ENCODE measurements around the gene TNIK. TPM values are rescaled to one million over a fixed set of nuclear protein-coding genes. Genes with fewer than 3 reads are reported as not detected.

Gene TNIK
- total and polyA plus RNA-seq, 2 experiments from 2014 or later: 14.6 to 34.3 TPM

- peaks cover 68% of the 10 kb centered on the region for H3K4me1 Mint-ChIP-seq
- no peaks in the 10 kb centered on the region for H3K27me3 Mint-ChIP-seq (ENCODE audit: insufficient read depth, low read depth, poor library complexity)
- DNase-seq (ENCODE audit: low spot score) (no peak), ATAC-seq (no peak)
- H3F3A ChIP-seq (replicated peaks; ENCODE audit: low read depth): no peaks in the 10 kb centered on the region
- no peak overlapping the region for H3K4me2 ChIP-seq
- no peaks in the 10 kb centered on the region for H4K20me1 ChIP-seq (replicated peaks; ENCODE audit: insufficient read depth)
- H3K9me2 ChIP-seq (ENCODE audit: insufficient read depth): no peaks in the 10 kb centered on the region
- H3K36me3 ChIP-seq (ENCODE audit: insufficient read depth): no peaks in the 10 kb centered on the region
- peak overlapping the region; percentile 34; the same call in 1 of the 2 replicates for H3K27ac ChIP-seq (ENCODE audit: low read depth)
- H3K4me1 ChIP-seq (ENCODE audit: insufficient read depth): peaks cover 62% of the 10 kb centered on the region
- TF ChIP-seq EZH2phosphoT487 (IDR thresholded peaks at IDR 0.05; ENCODE audit: unreplicated experiment) (no peak), CTCF (conservative IDR thresholded peaks at IDR 0.05; ENCODE audit: low read depth in 2 of 2) (no peak), ZNF462 (CRISPR knock-in tag; IDR thresholded peaks at IDR 0.05) (no peak), ZNF331 (CRISPR knock-in tag; IDR thresholded peaks at IDR 0.05; ENCODE audit: low read depth) (no peak), ZNF114 (CRISPR knock-in tag; IDR thresholded peaks at IDR 0.05) (no peak), REST (IDR thresholded peaks at IDR 0.05; ENCODE audit: unreplicated experiment) (no peak), STAT1 (IDR thresholded peaks at IDR 0.05; ENCODE audit: unreplicated experiment) (no peak), EZH2 (IDR thresholded peaks at IDR 0.05; ENCODE audit: low read depth, unreplicated experiment) (no peak), POLR2AphosphoS5 (IDR thresholded peaks at IDR 0.05; ENCODE audit: low read depth) (no peak), JUNB (IDR thresholded peaks at IDR 0.05; ENCODE audit: unreplicated experiment) (no peak), CREB1 (CRISPR knock-in tag; IDR thresholded peaks at IDR 0.05; ENCODE audit: low read depth) (no peak), NANOG (IDR thresholded peaks at IDR 0.05; ENCODE audit: borderline replicate concordance) (no peak)
- TF ChIP-seq, protein P1, sequence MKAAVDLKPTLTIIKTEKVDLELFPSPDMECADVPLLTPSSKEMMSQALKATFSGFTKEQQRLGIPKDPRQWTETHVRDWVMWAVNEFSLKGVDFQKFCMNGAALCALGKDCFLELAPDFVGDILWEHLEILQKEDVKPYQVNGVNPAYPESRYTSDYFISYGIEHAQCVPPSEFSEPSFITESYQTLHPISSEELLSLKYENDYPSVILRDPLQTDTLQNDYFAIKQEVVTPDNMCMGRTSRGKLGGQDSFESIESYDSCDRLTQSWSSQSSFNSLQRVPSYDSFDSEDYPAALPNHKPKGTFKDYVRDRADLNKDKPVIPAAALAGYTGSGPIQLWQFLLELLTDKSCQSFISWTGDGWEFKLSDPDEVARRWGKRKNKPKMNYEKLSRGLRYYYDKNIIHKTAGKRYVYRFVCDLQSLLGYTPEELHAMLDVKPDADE (IDR thresholded peaks at IDR 0.05): no peak
- no peak overlapping the region for H3K4me3 Mint-ChIP-seq
- H3K79me2 ChIP-seq (replicated peaks; ENCODE audit: insufficient read depth): peaks cover 86% of the 10 kb centered on the region
- H3K36me3 Mint-ChIP-seq (ENCODE audit: low read depth): peaks cover 7% of the 10 kb centered on the region; the same call in 2 of the 3 replicates
- no peaks in the 10 kb centered on the region for H3K9me3 Mint-ChIP-seq
- H3K4me3 ChIP-seq: no peak overlapping the region
- H2AFZ ChIP-seq: no peak overlapping the region
- H3K27ac Mint-ChIP-seq: peak overlapping the region; percentile 21; the same call in 1 of the 2 replicates
- no peaks in the 10 kb centered on the region for H3K27me3 ChIP-seq (ENCODE audit: insufficient read depth)
Observed at GRCh38 chr3:171437115-171437756, 23.0 kb downstream of the TNIK start.
